ENCODE results near the gene CDC25A.
A peak's percentile ranks its signal among the peaks of the same experiment; 100 is the strongest.

Gene CDC25A

DNA sequence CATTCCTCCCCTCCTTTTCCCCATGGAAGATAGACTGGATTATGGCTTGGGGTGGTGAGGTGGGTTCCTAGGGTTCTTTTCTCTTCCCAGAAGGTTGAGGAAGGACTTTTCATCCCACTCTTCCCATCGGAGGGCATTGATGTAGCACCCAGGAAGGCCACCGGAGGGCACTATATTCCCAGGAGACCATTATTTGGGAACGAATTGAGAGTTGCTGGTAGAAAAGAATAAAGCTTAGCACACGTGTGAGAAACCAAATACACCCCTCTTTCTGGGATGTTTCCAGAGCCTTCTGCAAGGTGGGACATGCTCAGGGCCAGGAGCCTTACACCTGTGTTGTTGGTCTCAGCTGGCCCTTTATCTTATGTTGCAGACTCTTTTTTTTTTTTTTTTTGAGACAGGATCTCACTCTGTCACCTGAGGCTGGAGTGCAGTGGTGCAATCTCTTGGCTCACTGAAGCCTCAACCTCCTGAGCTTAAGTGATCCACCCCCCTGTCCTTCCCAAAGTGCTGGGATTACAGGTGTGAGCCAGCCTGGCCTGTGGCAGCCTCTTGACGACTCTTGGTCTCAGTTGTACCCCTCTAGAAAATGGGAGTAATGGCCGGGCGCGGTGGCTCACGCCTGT, 6.3 kb upstream of the CDC25A start:
- peak; percentile 84 for DNase-seq (ENCODE audit: low spot score)

DNA sequence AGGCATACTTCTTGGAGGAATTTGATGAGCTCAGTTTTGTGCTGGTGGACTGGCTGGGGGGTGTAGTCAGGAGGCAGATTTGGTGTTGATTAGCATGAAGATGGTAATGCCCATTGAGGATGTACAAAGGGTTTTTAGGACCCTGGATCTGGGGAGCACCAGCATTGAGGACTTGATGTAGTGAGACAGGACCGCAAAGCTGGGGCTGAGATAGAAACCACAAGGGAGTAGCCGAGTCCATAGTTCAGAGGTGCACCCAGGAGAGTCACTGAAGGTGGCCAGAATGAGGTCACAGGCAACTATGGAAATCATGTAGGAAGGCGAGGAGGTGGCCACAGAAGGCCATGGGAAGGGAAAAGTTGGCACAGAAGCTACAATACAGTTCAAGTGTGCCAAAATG, 2.7 kb upstream of the CDC25A start:
- DNase-seq (ENCODE audit: low spot score): peak; percentile 27

DNA sequence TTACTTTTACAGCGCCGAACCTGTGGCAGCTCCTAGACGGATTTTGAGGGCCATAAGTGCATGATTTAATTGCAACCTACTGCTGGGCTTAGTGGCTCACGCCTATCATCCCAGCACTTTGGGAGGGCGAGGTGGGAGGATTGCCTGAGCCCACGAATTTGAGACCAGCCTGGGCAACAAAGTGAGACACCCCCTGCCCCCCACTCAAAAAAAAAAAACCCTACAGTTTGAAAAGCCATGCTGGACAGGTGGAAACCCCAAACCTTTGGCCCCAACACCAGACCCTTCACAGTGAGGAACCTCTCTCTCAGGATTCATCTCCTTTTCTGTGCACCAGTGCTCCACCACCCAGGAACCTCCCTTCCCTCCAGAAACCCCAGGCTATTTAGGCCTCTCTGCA, 1.1 kb upstream of the CDC25A start:
- DNase-seq (ENCODE audit: low spot score): no peak

DNA sequence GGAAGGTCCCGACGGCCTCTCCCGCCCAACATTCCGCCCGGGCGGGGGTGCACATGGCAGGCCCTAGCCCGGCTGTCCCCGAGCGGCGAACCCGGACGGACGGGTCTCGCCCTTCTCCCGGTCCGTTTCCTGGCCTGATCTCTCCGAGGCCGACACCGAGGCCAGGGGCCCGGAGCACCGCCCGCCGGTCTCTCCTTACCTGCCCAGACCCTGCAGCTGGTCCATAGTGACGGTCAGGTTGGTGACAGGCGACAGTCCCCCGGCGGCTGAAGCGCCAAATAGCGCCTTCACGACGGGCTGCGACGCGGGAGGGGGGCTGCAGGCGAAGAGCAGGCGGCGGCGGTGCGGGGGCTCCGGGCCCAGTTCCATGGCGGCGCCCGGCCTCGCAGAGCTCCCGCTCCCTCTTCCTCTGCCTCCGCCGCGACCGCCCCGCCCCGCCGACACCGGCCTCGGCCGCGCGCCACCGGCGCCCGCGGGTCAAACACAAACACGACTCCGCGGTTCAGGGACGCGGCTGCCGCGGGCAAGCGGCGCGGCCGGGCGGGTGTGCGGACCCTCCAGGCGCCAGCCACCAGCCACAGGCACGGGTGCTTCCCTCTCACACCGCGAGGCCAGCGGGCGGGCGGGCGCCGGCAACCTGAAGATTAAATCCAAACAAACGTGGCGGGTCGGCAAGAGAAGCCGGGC, 495 bp downstream of the CDC25A start:
- DNase-seq (ENCODE audit: low spot score): peak; percentile 23

DNA sequence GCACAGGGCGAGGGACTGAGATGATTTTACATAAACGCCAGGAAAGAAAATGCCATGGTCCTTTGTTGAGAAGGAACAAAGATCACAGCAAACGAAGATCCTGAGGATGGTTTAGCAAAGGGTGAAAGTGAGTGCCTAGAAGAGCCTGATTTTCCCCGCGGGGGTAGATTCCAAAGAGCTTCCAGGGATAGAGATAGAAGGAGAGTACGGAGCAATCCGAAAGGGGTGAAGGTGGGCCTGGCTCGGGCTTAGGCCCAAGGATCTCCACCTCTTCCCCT, 977 bp downstream of the CDC25A start:
- DNase-seq (ENCODE audit: low spot score): no peak

DNA sequence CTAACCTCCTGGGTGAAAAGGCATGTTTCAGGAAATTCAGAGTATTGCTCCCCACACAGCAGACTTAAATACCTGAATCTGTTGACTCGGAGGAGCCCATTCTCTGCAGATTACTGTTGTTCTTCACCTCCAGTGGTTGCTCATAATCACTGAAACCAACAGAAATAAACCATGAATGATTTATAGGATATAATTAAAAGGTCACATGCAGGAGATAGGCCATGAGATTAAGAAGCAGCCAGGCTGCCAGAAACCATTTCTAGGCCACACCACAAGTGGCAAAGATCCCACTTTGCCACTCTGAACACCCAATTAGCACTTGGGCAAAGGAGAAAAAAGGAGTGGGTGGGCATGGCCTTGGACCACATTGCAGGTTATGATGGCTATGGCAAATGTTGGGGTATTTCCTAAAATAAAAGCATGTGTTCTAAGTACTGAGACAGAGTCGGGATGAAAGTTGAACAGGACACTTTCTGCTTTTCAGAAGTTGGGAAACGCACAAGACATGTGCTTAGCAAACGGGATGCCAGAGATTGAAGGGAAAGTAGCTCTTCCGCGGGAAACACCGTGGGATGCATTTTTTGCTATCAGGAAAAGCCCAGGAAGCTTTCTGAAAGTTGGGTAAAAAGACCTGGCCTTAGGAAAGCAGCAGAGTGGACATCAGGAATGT, 1.5 kb downstream of the CDC25A start:
- no peak for DNase-seq (ENCODE audit: low spot score)

DNA sequence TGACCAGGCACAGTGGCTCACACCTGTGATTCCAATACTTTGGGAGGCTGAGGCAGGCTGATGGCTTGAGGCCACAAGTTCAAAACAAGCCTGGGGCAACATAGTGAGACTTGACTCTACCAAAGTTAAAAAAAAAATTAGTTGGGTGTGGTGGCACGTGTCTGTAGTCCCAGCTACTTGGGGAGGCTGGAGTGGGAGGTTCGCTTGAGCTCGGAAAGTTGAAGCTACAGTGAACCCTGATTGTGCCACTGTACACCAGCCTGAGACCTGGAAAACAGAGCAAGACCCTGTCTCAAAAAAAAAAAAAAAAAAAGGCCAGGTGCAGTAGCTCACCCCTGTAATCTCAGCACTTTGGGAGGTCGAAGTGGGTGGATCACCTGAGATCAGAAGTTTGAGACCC, 3.1 kb downstream of the CDC25A start:
- DNase-seq (ENCODE audit: low spot score): no peak

DNA sequence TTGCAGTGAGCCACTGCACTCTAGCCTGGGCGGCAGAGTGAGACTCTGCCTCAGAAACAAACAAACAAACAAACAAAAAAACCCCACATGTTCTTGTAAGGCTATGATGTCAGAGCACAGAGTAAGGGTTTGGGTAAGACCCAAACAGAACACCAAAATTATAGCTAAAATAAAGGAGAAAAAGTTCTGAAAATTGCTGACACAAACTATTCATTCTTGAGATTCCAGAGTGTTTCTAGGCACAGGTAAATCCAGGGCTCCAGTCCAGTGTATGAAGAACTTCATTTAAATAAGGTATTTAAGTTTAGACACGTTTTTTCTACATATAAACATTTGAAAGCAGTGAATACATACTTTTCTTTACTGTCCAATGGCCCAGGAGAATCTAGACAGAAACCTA, 3.9 kb downstream of the CDC25A start:
- DNase-seq (ENCODE audit: low spot score): no peak

DNA sequence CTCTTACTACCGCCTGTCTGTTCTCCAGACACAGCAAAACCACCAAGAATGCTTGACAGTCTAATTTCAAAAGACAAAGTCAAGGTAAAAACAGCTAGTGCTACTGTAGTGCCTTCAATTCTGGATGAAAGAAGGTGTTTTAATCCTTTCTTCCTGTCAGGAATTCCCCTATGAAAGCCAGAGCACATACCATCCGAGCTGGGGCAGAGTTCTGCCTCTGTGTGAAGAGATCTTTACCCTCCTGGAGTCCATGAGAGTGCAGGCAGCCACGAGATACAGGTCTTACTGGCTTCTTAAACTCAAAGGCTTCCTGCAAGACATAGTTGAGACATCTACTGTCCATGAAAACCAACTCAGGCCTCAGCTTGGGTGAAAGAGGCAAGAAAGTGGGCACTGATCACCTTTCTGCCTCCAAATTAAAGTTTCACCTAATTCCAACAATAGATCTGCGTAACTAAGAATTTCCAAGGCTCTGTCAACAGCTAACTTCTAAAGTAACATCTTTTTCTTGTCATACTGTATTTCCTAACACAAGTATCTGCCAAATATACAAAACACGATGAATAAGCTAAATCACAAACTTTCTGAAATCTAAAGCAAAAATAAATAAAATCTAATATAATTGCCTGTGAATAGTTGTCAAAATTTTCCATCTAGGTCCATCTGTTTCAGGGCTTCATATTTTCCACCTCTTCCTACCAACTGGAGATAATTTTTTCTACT, 7.5 kb downstream of the CDC25A start:
- DNase-seq (ENCODE audit: low spot score): no peak

DNA sequence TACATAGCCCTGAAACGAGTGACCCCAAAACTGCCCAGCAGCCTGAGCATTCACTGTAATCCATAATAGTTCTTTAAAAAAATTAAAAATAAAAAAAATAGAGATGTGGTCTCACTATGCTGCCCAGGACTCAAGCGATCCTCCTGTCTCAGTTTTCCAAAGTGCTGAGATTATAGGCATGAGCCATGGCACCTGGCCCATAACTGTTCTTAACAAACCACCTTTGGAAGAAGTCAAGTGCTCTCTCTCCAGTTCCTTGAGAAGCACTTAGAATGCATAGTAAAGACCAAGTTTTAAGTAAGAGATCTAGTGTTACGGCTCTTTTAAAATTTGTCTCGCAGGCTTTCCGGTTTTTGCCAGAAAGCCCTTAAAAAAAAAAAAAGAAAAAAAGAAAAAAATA, 8.2 kb downstream of the CDC25A start:
- no peak for DNase-seq (ENCODE audit: low spot score)

DNA sequence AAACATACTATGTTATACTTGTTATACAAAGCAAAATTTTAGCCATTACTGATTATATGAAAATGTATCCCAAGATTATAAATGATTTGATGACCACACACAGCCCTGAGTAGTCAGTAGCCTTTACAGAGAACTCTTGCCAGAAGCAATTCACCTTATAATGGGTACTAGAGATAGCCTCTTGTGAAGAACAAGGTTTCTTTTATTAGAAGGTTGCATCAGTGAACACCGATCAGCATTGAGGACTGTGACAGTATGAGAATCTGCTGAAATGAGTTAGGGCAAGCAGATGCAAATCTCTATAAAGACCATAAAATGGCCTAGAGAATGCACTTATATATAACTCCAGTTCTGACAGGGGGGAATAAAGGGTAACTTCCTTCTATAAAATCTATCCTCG, 10.1 kb downstream of the CDC25A start:
- no peak for DNase-seq (ENCODE audit: low spot score)

DNA sequence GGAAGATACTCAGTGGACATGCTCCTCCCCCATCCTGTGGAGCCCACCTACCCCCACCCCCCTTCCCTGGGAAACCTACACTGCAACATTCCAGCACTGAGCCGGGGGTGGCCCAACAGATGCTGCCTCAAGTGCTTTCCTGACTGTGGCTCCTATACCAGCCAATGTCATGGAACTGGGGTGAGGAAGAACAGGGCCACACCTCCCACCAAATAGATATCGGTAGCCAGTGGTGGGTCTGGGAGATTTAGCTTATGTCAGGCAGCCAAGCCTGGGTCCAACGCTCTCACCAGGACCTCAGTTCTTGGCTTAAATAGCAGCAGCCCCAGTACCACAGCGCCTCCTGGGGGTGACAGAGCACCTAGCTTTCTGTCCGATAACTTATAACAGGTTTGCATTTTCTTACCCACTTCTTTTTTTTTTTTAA, 30.3 kb downstream of the CDC25A start:
- peak; percentile 60 for DNase-seq (ENCODE audit: low spot score)

DNA sequence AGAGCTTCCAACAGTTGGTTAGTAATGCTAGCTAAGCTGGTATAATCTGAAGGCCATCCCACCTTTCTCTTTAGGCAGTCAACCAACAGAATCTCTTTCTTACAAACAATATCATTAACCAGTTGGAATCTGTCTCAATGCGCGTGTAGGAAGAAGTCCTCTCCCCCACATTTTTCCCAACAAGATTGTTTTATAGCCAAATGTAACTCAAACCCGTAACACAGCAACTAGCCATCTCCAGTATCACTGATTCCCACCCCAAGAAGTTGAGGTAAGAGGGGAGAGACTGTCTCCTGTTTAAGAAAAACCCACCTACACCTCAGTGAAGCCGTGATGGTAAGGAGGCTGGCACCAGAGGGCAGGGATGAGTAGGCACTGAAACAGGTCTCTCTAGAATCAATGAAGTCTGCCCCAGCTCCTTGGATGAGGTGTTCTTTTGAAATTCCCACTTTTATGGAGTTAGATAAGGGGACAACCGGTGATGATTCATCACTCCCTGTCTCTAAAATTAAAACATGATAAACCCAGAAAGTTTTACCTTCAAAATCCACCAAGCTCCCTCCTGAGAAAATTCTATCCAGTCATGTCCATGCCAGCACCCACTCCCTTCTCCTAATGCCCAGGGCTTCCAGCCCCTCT, 30.9 kb downstream of the CDC25A start:
- DNase-seq (ENCODE audit: low spot score): no peak

DNA sequence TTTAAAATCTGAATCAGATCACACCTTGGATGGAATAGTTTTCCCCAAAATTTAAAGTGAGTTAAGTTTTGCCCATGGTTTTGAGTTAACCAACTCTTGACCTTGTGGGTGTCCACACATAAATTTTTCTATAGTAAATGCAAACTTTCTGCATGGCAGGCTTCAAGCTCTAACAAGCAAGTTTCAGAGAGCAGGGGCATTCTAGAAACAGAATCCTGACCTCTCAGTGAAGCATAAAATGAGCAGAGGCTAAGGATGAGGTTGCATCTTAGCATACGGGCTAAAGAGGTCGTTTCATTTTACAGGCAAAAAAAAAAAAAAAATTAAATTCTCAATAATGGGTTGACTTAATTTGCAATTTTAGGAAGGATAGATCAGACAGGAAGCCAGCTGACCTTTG, 32.1 kb downstream of the CDC25A start:
- no peak for DNase-seq (ENCODE audit: low spot score)

DNA sequence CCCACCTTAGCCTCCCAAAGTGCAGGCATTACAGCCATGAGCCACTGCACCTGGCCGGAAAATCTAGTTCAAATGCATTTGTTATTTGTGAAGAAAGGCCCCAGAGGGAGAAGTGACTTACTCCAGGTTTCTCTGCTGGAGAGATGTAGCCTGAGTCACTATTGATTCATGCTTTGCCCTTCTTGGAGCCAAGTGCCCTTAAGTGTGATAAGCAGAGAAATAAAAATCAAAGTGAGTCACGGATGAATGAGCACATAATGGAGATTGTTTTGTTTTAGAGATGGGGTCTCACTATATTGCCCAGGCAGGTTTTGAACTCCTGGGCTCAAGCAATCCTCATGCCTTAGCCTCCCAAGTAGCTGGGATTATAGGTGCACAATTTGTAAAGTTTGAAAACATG, 33.1 kb downstream of the CDC25A start:
- no peak for DNase-seq (ENCODE audit: low spot score)

DNA sequence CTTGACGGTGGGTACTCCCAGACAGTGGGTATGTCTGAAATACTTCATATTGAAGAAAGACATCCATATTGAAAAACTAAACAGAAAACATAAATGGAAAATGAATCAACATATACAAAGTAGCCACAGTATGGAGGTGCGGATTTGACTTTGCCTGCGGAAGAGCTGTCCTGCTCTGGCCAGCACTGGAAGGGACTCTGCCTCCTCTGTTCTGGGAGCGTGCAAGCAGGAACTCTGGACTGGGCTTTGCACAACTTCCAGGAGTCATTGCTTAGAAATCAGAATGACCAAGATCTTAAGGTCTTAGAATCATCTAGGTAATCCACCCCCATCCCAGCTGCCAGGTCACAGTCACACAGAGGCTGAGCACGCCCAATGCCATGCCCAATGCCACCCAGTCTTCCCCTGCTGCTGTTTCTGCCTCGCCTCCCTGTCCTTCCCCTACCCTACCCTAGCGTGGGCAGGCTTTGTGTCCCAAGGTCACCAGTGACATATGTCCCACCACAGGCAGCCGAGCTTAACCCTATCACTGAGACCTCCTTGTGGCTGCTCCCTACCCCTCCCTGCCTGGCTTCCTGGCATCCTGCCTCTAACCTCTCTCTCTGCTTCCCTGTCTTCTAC, 36.3 kb downstream of the CDC25A start:
- DNase-seq (ENCODE audit: low spot score): no peak

DNA sequence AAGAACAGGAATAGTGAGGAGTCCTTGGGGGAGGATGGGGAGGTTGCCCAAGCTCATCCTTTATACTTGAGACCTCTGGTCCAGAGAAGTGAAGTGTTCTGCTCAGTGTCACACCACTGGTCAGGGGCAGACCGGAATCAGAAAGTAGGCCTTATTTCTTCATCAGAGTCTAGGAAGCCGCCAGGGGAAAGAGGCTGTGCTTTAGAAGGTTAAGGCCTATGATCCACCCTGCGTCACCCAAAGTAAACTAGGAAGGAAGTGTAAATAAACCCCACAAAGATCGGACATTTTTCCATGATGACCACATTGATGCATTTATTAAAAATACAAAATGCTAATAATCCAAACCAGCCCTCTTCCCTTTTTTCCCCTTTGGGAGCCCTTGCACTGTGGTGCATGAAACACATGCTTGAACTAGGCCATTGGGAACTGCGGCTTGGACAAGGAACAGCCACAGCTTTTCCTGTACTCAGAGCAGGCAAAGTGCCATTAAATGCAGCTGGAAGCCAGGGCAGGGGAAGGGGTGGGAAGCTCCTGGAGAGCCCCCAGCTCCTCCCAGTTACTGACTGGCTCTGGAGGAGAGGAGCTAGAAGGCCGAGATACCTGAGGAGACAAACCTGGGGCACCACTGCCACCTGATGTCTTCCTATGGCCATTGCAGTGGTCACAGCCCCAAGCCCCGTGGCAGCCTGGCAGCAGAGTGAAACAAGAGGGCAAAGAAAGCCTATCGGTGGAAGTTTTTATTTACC, 37.0 kb downstream of the CDC25A start:
- DNase-seq (ENCODE audit: low spot score): peak; percentile 80

DNA sequence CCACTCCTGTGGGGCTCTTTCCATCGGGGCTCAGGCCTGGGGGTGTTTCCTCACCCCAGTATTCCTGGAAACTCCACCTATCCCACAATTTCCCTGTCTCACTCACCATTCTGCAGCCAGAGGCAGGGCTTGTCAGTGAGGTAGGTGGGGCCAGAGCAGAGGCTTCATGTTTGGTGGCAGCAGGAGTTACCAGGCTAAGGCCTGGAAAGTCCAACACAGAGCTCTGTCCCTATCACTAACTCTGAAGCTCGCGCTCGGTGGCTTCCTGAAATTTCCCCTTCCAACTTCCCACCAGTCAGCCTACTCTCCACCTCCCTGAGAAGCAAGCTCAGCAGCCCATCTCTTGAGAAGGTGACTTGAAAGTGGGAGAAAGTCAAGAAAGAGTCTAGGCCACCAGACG, 44.2 kb downstream of the CDC25A start:
- DNase-seq (ENCODE audit: low spot score): no peak

DNA sequence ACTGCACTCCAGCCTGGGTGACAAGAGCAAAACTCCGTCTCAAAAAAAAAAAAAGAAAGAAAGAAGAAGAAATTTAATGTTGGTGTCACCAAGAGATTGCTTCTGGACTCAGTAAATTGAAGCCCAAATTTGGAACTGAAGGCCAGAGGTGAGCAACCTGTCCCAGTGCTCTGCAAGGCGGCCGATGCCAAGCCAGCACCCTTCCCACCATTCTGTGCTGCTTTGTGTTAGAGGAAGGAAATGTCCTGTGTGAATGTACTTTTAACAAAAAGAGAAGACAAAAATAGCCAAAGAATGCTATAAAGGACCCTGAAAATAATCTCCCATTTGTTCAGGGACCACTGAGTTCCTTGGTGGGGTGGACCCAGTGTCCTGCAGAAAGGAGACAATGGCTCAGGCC, 44.6 kb downstream of the CDC25A start:
- no peak for DNase-seq (ENCODE audit: low spot score)

DNA sequence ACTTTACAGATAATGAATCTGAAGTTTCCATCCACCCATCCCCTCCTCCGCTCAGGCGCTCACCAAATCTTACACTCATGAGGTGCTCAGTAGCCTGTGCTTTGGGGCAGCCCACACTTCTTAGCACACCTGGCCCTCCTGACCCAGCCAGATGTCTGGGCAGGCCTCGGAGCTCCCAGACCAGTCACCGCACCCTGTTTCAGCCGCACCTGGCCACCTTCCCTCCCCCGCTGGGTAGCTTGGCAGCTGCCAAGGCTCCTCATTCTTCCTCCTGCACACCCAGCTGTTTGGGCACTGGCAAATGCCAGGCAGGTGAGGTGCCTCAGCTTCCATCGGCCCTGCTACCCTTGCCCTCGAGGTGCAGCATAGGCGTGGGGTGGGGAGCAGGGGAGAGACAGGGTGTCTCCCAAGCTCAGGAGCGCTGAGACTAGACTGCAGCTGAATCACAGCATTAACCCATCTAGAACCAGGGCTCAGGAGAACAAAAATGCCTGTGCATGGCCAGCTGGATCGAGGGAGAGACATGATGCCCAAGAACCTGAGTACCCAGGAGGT, 45.8 kb downstream of the CDC25A start:
- DNase-seq (ENCODE audit: low spot score): no peak

DNA sequence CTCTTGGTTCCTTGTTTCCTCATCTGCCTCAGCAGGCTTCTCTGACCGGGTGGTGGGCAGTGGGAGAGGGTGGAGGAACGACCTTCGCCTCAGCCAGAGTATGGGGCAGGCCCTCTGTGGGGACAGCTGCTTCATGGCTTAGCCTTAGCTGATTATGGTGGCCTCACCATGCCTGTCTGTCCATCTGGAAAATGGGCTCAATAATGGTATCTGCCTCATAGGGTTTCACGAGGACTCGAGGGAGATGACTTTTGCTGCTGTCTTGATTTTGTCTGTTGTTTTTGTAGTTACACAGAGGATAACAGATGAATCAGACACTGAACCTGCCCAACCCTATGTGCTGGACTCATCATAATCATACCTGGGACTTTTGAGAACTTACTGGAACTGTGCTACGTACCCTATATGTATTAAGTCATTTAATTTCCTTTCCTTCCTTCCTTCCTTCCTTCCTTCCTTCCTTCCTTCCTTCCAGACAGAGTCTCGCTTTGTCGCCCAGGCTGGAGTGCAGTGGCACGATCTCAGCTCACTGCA, 46.5 kb downstream of the CDC25A start:
- DNase-seq (ENCODE audit: low spot score): no peak
